ENCODE results near the gene DLG3. TPM values are rescaled to one million over a fixed set of nuclear protein-coding genes. Genes with fewer than 3 reads are reported as not detected.
A peak's percentile ranks its signal among the peaks of the same experiment; 100 is the strongest.

DLG3 gene
- polyA plus RNA-seq, 2 of the 4 experiments (the other 2 are of a cell fraction): 3.2 to 12.8 TPM

DNA sequence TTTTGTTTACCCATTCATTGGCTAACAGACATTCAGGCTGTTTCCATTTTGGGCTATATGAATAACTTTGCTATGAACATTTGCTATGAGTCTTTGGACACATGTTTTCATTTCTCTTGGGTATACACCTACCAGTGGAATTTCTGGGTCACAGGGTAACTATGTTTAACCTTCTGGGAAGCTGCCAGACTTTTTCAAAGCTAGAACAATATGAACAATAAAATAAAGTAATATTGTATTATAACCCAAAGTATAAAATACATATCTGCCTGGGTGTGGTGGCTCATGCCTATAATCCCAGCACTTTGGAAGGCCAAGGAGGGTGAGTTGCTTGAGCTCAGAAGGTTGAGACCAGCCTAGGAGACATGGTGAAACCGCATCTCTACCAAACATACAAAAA is 90.6 kb downstream of the DLG3 start:
- Histone ChIP-seq H3K27ac (no peak overlapping the region), H3K4me3 (no peak overlapping the region), H3K9me3 (no peaks in the 10 kb centered on the region), H3K4me1 (no peaks in the 10 kb centered on the region), H3K4me2 (no peak overlapping the region)
- CTCF ChIA-PET: no interaction called here
- WGBS (ENCODE audit: missing lambda C conversion rate): 44% methylated on average over 1 of the region's 1 CpG
- ATAC-seq: no peak
- TF ChIP-seq REST (IDR thresholded peaks at IDR 0.05): no peak
- no peak for TF ChIP-seq E2F6 (IDR thresholded peaks at IDR 0.05; ENCODE audit: borderline replicate concordance, low read depth)
- TF ChIP-seq ZSCAN20 (CRISPR knock-in tag; IDR thresholded peaks at IDR 0.05): no peak
- TF ChIP-seq, protein P1, sequence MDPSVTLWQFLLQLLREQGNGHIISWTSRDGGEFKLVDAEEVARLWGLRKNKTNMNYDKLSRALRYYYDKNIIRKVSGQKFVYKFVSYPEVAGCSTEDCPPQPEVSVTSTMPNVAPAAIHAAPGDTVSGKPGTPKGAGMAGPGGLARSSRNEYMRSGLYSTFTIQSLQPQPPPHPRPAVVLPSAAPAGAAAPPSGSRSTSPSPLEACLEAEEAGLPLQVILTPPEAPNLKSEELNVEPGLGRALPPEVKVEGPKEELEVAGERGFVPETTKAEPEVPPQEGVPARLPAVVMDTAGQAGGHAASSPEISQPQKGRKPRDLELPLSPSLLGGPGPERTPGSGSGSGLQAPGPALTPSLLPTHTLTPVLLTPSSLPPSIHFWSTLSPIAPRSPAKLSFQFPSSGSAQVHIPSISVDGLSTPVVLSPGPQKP (IDR thresholded peaks at IDR 0.05; ENCODE audit: low read depth, low read length): no peak
- no peak for TF ChIP-seq KDM5A (IDR thresholded peaks at IDR 0.05)
- TF ChIP-seq ESRRA (IDR thresholded peaks at IDR 0.05; ENCODE audit: borderline replicate concordance, low read length): no peak
- POLR2A ChIA-PET: no interaction called here
- peak; percentile 84 for FAIRE-seq
- no peak for DNase-seq (ENCODE audit: low read depth in 1 of 2, low spot score in 1 of 2)

DNA sequence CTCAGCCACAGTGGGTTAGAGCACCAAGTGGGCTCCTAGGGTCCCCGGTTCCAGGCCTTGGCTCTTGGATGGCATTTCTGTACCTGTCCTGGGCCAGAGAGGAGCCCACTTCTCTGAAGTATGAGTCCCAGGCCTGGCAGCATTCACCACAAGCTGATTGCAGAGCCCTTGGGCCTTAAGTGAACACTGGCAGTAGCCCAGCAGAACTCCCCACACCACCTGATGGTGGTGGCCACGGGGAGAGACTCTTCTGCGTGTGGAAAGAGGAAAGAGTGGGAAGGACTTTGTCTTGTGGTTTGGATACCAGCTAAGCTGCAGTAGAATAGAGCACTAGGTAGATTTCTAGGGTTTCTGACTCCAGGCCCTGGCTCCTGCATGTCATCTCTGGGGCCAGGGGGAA is 104.8 kb downstream of the DLG3 start:
- POLR2A ChIA-PET: no interaction called here
- TF ChIP-seq ZSCAN20 (CRISPR knock-in tag; IDR thresholded peaks at IDR 0.05): no peak
- TF ChIP-seq MAFK (IDR thresholded peaks at IDR 0.05; ENCODE audit: partially characterized antibody): no peak
- no peak for TF ChIP-seq HDAC2 (IDR thresholded peaks at IDR 0.05)
- TF ChIP-seq HEYL (CRISPR knock-in tag; IDR thresholded peaks at IDR 0.05): no peak
- Histone ChIP-seq H3K4me3 (no peak overlapping the region), H3K9me3 (no peaks in the 10 kb centered on the region), H3K4me2 (no peak overlapping the region), H3K27ac (no peak overlapping the region), H3K4me1 (peaks cover 8% of the 10 kb centered on the region; the same call in 2 of the 3 replicates)
- WGBS (ENCODE audit: missing lambda C conversion rate): 92% methylated on average over 2 of the region's 3 CpGs
- DNase-seq (ENCODE audit: low read depth in 1 of 2, low spot score in 1 of 2) (no peak), ATAC-seq (no peak), FAIRE-seq (no peak)
- CTCF ChIA-PET: interaction anchor here (1.3 to 2.8 kb wide), 2 partner anchors 95 to 98 kb away, joined by 4 to 7 read pairs; no protein-coding TSS in a partner anchor

DNA sequence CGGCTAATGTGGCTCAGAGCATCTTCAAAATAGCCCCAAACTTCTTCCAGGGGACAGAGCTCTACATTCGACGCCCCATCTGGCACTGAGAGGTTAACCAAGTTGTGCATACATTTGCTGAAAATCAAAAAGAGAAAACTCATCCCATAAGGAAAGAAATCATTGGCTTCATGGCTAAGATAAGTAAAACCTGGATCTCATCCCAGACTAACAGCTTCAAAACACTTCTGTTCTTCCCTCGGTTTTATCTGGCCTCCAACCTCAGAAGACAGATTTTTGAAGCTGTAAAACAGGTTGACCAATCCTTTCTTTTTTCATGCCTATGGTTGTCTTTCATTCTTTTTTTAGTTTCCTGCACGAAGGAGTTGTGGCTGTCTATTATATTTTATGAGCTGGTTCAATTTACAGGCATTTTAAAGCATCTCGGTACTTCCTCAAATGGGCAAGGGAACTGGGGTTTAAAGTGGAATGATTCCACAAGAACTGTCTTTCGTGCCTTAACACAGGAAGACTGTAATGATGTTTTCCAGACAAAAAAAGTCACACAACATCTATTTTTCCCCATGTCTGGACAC is 107.6 kb downstream of the DLG3 start:
- Histone ChIP-seq H3K9me3 (no peaks in the 10 kb centered on the region), H3K4me1 (peaks cover 8% of the 10 kb centered on the region; the same call in 2 of the 3 replicates), H3K4me3 (no peak overlapping the region), H3K4me2 (no peak overlapping the region), H3K27ac (no peak overlapping the region)
- peak; percentile 82 for FAIRE-seq
- no peak for ATAC-seq
- 57% methylated on average over 7 of the region's 7 CpGs for WGBS (ENCODE audit: missing lambda C conversion rate)
- ChIA-PET POLR2A (no interaction called here), CTCF (interaction anchor here (0.8 to 3.8 kb wide), 3 partner anchors 98 to 129 kb away, joined by 3 to 31 read pairs (median 3); partner anchors contain the start of gene GDPD2)
- no peak for DNase-seq (ENCODE audit: low read depth in 1 of 2, low spot score in 1 of 2)
- TF ChIP-seq USF2 (IDR thresholded peaks at IDR 0.05) (no peak), RARB (CRISPR knock-in tag; IDR thresholded peaks at IDR 0.05) (no peak), PHF8 (IDR thresholded peaks at IDR 0.05; ENCODE audit: borderline replicate concordance, low read depth) (no peak), POLR2A (IDR thresholded peaks at IDR 0.05; ENCODE audit: low read length) (no peak), ZNF302 (CRISPR knock-in tag; IDR thresholded peaks at IDR 0.05) (no peak), FOSL2 (IDR thresholded peaks at IDR 0.05) (no peak), FOSL2 (CRISPR knock-in tag; IDR thresholded peaks at IDR 0.05) (no peak), FOSB (CRISPR knock-in tag; IDR thresholded peaks at IDR 0.05) (no peak), KDM5A (IDR thresholded peaks at IDR 0.05) (no peak), JUN (IDR thresholded peaks at IDR 0.05) (no peak), HDAC2 (IDR thresholded peaks at IDR 0.05) (no peak), GATA3 (IDR thresholded peaks at IDR 0.05; ENCODE audit: borderline replicate concordance) (no peak), HOXB5 (CRISPR knock-in tag; IDR thresholded peaks at IDR 0.05) (no peak), E2F6 (IDR thresholded peaks at IDR 0.05; ENCODE audit: borderline replicate concordance, low read depth) (no peak), CHD4 (IDR thresholded peaks at IDR 0.05; ENCODE audit: borderline replicate concordance) (no peak), TFCP2L1 (CRISPR knock-in tag; IDR thresholded peaks at IDR 0.05) (no peak), CEBPB (IDR thresholded peaks at IDR 0.05) (no peak)
- TF ChIP-seq, protein P2, sequence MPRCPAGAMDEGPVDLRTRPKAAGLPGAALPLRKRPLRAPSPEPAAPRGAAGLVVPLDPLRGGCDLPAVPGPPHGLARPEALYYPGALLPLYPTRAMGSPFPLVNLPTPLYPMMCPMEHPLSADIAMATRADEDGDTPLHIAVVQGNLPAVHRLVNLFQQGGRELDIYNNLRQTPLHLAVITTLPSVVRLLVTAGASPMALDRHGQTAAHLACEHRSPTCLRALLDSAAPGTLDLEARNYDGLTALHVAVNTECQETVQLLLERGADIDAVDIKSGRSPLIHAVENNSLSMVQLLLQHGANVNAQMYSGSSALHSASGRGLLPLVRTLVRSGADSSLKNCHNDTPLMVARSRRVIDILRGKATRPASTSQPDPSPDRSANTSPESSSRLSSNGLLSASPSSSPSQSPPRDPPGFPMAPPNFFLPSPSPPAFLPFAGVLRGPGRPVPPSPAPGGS (IDR thresholded peaks at IDR 0.05): no peak
- TF ChIP-seq, protein P3, sequence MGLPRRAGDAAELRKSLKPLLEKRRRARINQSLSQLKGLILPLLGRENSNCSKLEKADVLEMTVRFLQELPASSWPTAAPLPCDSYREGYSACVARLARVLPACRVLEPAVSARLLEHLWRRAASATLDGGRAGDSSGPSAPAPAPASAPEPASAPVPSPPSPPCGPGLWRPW (IDR thresholded peaks at IDR 0.05): no peak
